HepG2 (cell line): ENCODE measurements around the gene P2RY11. TPM values are rescaled to one million over a fixed set of nuclear protein-coding genes. Genes with fewer than 3 reads are reported as not detected.

Source experiments
- ATAD3A ChIP-seq: sonication (generic); formaldehyde crosslinking; IDR thresholded peaks from 2 replicates; pipeline ENCODE4 v1.4.0; 2020; ENCODE audit warnings: missing genetic modification reagents
- ATF7 ChIP-seq, 2 experiments: fragments of 450-650 bp in 1 of 2; sonication (generic) in 1 of 2; formaldehyde crosslinking in 1 of 2; IDR thresholded peaks; 2 replicates each; pipeline versions ENCODE4 v1.4.0 to v1.6.1; 2016 to 2020; ENCODE audit warnings: antibody characterized with exemption in 1 of 2, mild to moderate bottlenecking in 1 of 2, missing genetic modification reagents in 1 of 2
- BRF2 ChIP-seq: sonication (generic); formaldehyde crosslinking; IDR thresholded peaks from 2 replicates; pipeline ENCODE4 v1.8.1; 2022; ENCODE audit warnings: mild to moderate bottlenecking, missing genetic modification reagents
- GABPA ChIP-seq, 2 experiments: IDR thresholded peaks; 2 replicates each; pipeline ENCODE4 v1.6.1; 2011 to 2016; ENCODE audit warnings: low read depth in 2 of 2, low read length in 1 of 2, missing biosample characterization in 1 of 2, missing genetic modification characterization in 1 of 2
- HDAC1 ChIP-seq: sonication (generic); formaldehyde crosslinking; IDR thresholded peaks from 2 replicates; pipeline ENCODE4 v1.5.1; 2020; ENCODE audit warnings: mild to moderate bottlenecking, missing genetic modification reagents
- HOXA5 ChIP-seq: sonication (generic); formaldehyde crosslinking; IDR thresholded peaks from 2 replicates; pipeline ENCODE4 v1.4.0; 2020; ENCODE audit warnings: missing genetic modification reagents
- HOXD1 ChIP-seq: sonication (generic); formaldehyde crosslinking; IDR thresholded peaks from 2 replicates; pipeline ENCODE4 v1.5.0; 2020; ENCODE audit warnings: missing genetic modification reagents
- NBN ChIP-seq: fragments of 450-650 bp; conservative IDR thresholded peaks from 2 replicates; pipeline ENCODE4 v1.6.1; 2017
- TEAD3 ChIP-seq: optimal IDR thresholded peaks from 2 replicates; pipeline ENCODE3; 2016; ENCODE audit warnings: borderline replicate concordance
- U2AF2 ChIP-seq: fragments of 200-400 bp; formaldehyde crosslinking; IDR thresholded peaks from 2 replicates; pipeline ENCODE4 v1.6.1; 2017; ENCODE audit warnings: low read depth, mild to moderate bottlenecking, low read length
- XRCC5 ChIP-seq: fragments of 200-400 bp; formaldehyde crosslinking; optimal IDR thresholded peaks from 2 replicates; pipeline ENCODE3; 2017; ENCODE audit warnings: mild to moderate bottlenecking, low read length
- ZBTB40 ChIP-seq, 2 experiments: fragments of 450-650 bp in 1 of 2; sonication (generic) in 1 of 2; formaldehyde crosslinking in 1 of 2; IDR thresholded peaks; 2 replicates each; pipeline versions ENCODE4 v1.6.1 to v1.8.0; 2016 to 2022; ENCODE audit warnings: antibody characterized with exemption in 1 of 2, mild to moderate bottlenecking in 1 of 2, missing genetic modification reagents in 1 of 2
- ZKSCAN8 ChIP-seq: IDR thresholded peaks from 2 replicates; pipeline ENCODE4 v1.6.1; 2016; ENCODE audit warnings: borderline replicate concordance, missing genetic modification reagents, missing compliant biosample characterization
- ZNF496 ChIP-seq: sonication (generic); formaldehyde crosslinking; IDR thresholded peaks from 2 replicates; pipeline ENCODE4 v1.8.1; 2023; ENCODE audit warnings: mild to moderate bottlenecking, moderate library complexity, missing genetic modification reagents; ENCODE audit not compliant: insufficient replicate concordance
- ZNF510 ChIP-seq: sonication (generic); formaldehyde crosslinking; IDR thresholded peaks from 2 replicates; pipeline ENCODE4 v1.4.0; 2020; ENCODE audit warnings: low read depth, mild to moderate bottlenecking, missing genetic modification reagents
- ZNF652 ChIP-seq: IDR thresholded peaks from 2 replicates; pipeline ENCODE4 v1.6.1; 2016; ENCODE audit warnings: low read depth, borderline replicate concordance
- ZNF790 ChIP-seq: sonication (generic); formaldehyde crosslinking; IDR thresholded peaks from 2 replicates; pipeline ENCODE4 v1.8.0; 2022; ENCODE audit warnings: missing genetic modification reagents, mild to moderate bottlenecking, borderline replicate concordance
- ZSCAN5A ChIP-seq: sonication (generic); formaldehyde crosslinking; IDR thresholded peaks from 2 replicates; pipeline ENCODE4 v1.8.0; 2022; ENCODE audit warnings: mild to moderate bottlenecking, missing genetic modification reagents, borderline replicate concordance
- polyA plus RNA-seq, 8 experiments: library from polyadenylated mRNA; depleted of rRNA in 3 of 8; stranded (reverse) in 7 of 8; unstranded in 1 of 8; fragments of >200 nt; fragmentation: Illumina TruSeq in 4 of 8; extraction: Trizol in 4 of 8; gene quantifications; 2 replicates each; pipeline versions ENCODE4 v1.2.1 to v1.2.3, GENCODE V29; 2011 to 2016; ENCODE audit warnings: low read depth in 4 of 8, missing spikeins in 1 of 8, mixed read lengths in 1 of 8; ENCODE audit not compliant: insufficient read depth in 1 of 8
- total RNA-seq, 5 experiments: library from RNA; depleted of rRNA; stranded (reverse); fragments of >200 nt; fragmentation: Illumina TruSeq; extraction: Trizol; gene quantifications; 2 replicates each; pipeline ENCODE4 v1.2.3, GENCODE V29; 2016; ENCODE audit warnings: low read depth in 1 of 5

Gene P2RY11
- total and polyA plus RNA-seq, 2 of the 13 experiments (the other 11 are each of a cell fraction or from before 2014, with no cell fraction given), result 4.0 to 7.8 TPM

GRCh38 chr19:10079031-10079453 lies 32.5 kb upstream of the P2RY11 start (continued):
- TF ChIP-seq ATF7 (IDR thresholded peaks at IDR 0.05) (no peak), ATF7 (CRISPR knock-in tag; IDR thresholded peaks at IDR 0.05) (no peak), U2AF2 (no peak), HOXA5 (CRISPR knock-in tag) (no peak), ZNF790 (CRISPR knock-in tag) (no peak), ZNF496 (CRISPR knock-in tag) (no peak), ZNF652 (CRISPR knock-in tag) (no peak), ZNF510 (no peak), ZKSCAN8 (CRISPR knock-in tag) (no peak), GABPA (IDR thresholded peaks at IDR 0.05; ENCODE audit: low read depth, low read length) (no peak), GABPA (CRISPR knock-in tag; IDR thresholded peaks at IDR 0.05; ENCODE audit: low read depth) (no peak), ZBTB40 (IDR thresholded peaks at IDR 0.05) (no peak), ZBTB40 (CRISPR knock-in tag; IDR thresholded peaks at IDR 0.05) (no peak), BRF2 (CRISPR knock-in tag) (no peak), NBN (no peak), ATAD3A (CRISPR knock-in tag) (no peak), HOXD1 (CRISPR knock-in tag) (no peak), TEAD3 (CRISPR knock-in tag) (no peak), ZSCAN5A (no peak), XRCC5 (no peak), HDAC1 (CRISPR knock-in tag) (peak; percentile 44; the same call in 1 of the 2 replicates)
